IPS-NIHi7 (cell line): Measurements from ENCODE around the gene FAM168B.

Experiments used
- DNase-seq: peaks from one replicate; pipeline ENCODE4 v3.0.0; 2012; ENCODE audit warnings: mixed read lengths; ENCODE audit errors: extremely low spot score

The FAM168B gene

GRCh38 chr2:131022731-131023130, 70.5 kb downstream of the FAM168B start:
- DNase-seq, result no peak

GRCh38 chr2:131016826-131017741, 76.2 kb downstream of the FAM168B start:
- DNase-seq, result no peak

- no peak for DNase-seq
Observed at GRCh38 chr2:131015764-131016163, 77.5 kb downstream of the FAM168B start.

- DNase-seq, result no peak
Observed at GRCh38 chr2:131014141-131014540, 79.1 kb downstream of the FAM168B start.

- DNase-seq, result no peak
Observed at GRCh38 chr2:131011486-131011885, 81.8 kb downstream of the FAM168B start.

- DNase-seq, result no peak
Observed at GRCh38 chr2:131010566-131010965, 82.7 kb downstream of the FAM168B start.

- DNase-seq, result no peak
Observed at GRCh38 chr2:131009713-131010475, 83.4 kb downstream of the FAM168B start.

GRCh38 chr2:131008967-131009366, 84.3 kb downstream of the FAM168B start:
- no peak for DNase-seq

- no peak for DNase-seq
Observed at GRCh38 chr2:131006561-131006960, 86.7 kb downstream of the FAM168B start.

- DNase-seq, result no peak
Observed at GRCh38 chr2:131005216-131005935, 87.9 kb downstream of the FAM168B start.

- DNase-seq, result no peak
Observed at GRCh38 chr2:131004446-131005209, 88.6 kb downstream of the FAM168B start.

GRCh38 chr2:130998561-130998960, 94.7 kb downstream of the FAM168B start:
- no peak for DNase-seq
